Measurements from ENCODE around the gene ACOT7. TPM values are rescaled to one million over a fixed set of nuclear protein-coding genes. Genes with fewer than 3 reads are reported as not detected.

The ACOT7 gene
- total RNA-seq, 2 experiments from 2014 or later, result 5.3 to 5.4 TPM

DNA sequence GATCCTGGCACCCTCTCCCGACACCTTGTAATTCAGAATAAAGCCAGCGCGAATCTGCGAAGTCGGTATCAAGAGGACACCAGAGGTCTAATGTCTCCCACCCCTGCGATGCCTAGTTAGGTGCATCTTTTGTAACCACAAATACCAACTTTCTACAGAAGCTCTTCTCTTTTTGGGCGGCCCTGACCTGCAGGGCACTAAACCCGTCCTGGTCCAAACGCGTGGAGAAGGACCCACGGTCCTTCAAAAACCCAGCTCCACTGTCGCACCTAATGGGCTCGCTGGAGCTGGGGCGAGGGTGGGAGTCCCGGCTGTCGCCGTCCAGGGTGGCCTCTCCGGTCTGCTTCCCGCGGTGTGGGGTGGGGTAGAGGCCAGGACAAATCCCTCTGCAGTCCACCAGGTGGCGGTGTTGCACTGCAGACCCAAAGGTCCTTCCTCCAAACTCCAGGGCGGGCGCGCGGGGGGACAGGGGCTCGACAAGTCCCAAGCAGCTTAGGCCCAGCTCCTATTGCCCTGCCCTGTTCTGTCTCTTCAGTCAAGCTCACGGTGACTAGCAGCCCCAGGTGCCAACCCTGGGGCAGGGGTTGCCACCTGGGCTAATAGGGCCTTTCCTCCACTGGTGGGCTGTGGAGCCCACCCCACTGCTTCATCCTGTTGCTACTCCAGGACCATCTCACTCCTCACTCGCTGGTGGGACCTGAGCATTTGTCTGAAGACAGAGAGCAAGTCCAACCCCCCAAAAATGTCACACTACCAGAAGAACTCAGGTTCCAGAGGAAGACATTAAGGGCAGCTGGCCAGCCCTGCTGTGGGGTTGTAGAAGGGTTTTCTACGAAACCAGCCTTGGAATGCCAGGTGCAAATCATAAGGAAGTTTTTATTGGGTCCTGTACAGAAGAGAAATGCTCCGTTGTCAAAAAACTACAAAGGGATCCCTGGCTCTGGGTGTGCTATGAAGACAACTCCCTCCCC is 146.8 kb downstream of the ACOT7 start:
- Histone ChIP-seq H3K4me1 (ENCODE audit: insufficient read depth, low read length) (peaks cover 32% of the 10 kb centered on the region), H3K27me3 (ENCODE audit: control insufficient read depth in 1 of 2, insufficient read depth in 2 of 2, low read length in 2 of 2) (peaks cover 68 to 78% of the 10 kb centered on the region in 2 experiments), H3K9me3 (ENCODE audit: control insufficient read depth in 1 of 2, insufficient read depth in 1 of 2, low read length in 2 of 2) (peaks cover 0 to 29% of the 10 kb centered on the region in 2 experiments), H3K4me3 (ENCODE audit: low read length) (no peak overlapping the region), H3K27ac (ENCODE audit: low read depth in 1 of 2, low read length in 2 of 2) (no peak overlapping the region), H3K36me3 (ENCODE audit: insufficient read depth, low read length) (no peaks in the 10 kb centered on the region)
- intact Hi-C loops (cut with DNase I, micrococcal nuclease), result loop anchor here (1.0 to 5.0 kb wide), 7 partner anchors 97 to 734 kb away; no protein-coding TSS in a partner anchor
- peak; percentile 79 for ATAC-seq (ENCODE audit: poor library complexity)
- POLR2A ChIA-PET, result interaction anchor here (1.7 kb wide), 1 partner anchor 101 kb away, joined by 5 read pairs; no protein-coding TSS in a partner anchor
- DNase-seq, result peak; percentile 68 to 89 (median 74)
- H3K27me3 Mint-ChIP-seq, result peaks cover 68% of the 10 kb centered on the region
- no peaks in the 10 kb centered on the region for H3K36me3 Mint-ChIP-seq (ENCODE audit: low read depth)
- peak overlapping the region; percentile 81 for H3K4me3 Mint-ChIP-seq
- H3K27ac Mint-ChIP-seq, result peak overlapping the region; percentile 71
- CTCF ChIA-PET, result interaction anchor here (0.5 to 1.7 kb wide), 11 partner anchors 11 to 246 kb away, joined by 3 to 8 read pairs (median 5); partner anchors contain the start of genes ICMT and RPL22
- no peaks in the 10 kb centered on the region for H3K9me3 Mint-ChIP-seq
- H3K4me1 Mint-ChIP-seq (ENCODE audit: low read depth), result peaks cover 15% of the 10 kb centered on the region
- TF ChIP-seq, protein P1, sequence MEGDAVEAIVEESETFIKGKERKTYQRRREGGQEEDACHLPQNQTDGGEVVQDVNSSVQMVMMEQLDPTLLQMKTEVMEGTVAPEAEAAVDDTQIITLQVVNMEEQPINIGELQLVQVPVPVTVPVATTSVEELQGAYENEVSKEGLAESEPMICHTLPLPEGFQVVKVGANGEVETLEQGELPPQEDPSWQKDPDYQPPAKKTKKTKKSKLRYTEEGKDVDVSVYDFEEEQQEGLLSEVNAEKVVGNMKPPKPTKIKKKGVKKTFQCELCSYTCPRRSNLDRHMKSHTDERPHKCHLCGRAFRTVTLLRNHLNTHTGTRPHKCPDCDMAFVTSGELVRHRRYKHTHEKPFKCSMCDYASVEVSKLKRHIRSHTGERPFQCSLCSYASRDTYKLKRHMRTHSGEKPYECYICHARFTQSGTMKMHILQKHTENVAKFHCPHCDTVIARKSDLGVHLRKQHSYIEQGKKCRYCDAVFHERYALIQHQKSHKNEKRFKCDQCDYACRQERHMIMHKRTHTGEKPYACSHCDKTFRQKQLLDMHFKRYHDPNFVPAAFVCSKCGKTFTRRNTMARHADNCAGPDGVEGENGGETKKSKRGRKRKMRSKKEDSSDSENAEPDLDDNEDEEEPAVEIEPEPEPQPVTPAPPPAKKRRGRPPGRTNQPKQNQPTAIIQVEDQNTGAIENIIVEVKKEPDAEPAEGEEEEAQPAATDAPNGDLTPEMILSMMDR (IDR thresholded peaks at IDR 0.05), result peak; percentile 85

DNA sequence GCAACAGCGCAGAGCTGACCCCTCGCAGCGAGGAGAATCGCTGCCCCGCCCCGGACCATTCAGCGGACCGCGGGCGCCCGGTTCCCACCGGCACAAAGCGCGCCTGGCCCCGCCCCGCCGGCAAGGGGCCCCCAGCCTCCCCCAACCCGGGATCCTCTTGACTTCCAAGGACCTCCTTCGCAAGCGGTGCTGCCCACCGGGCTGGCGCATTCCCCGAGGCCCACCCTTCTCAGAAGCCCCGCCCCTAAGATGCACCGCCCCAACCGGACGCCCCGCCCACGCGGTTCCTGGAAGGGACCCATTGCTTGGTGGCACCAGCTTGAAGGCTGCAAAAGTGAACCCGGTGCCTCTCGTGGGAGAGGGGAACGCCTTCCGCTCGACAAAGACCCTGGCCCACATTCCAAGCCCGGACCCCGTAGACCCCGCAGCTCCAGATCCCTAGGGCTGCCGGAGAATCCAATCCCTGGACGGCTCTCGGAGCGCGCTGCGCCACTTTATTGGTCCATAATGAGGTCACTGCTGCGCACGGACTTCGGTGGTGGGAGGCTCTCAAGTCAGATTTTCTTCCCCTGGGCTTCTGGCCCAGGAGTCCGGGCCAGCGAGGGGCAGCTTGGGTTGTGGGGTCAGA is 147.6 kb downstream of the ACOT7 start:
- ATAC-seq (ENCODE audit: poor library complexity) (no peak), DNase-seq (peak in 6 of 14 experiments; percentile 25 to 62 (median 36))
- H3K27ac ChIP-seq (ENCODE audit: low read depth in 1 of 2, low read length in 2 of 2), result no peak overlapping the region
- Mint-ChIP-seq H3K9me3 (no peaks in the 10 kb centered on the region), H3K27me3 (peaks cover 73% of the 10 kb centered on the region), H3K4me1 (ENCODE audit: low read depth) (peaks cover 22% of the 10 kb centered on the region), H3K36me3 (ENCODE audit: low read depth) (no peaks in the 10 kb centered on the region), H3K27ac (no peak overlapping the region), H3K4me3 (peak overlapping the region; percentile 81)
- peaks cover 71 to 84% of the 10 kb centered on the region in 2 experiments for H3K27me3 ChIP-seq (ENCODE audit: control insufficient read depth in 1 of 2, insufficient read depth in 2 of 2, low read length in 2 of 2)
- H3K36me3 ChIP-seq (ENCODE audit: insufficient read depth, low read length), result no peaks in the 10 kb centered on the region
- ChIA-PET CTCF (interaction anchor here (0.5 to 1.7 kb wide), 10 partner anchors 10 to 247 kb away, joined by 3 to 8 read pairs (median 6); partner anchors contain the start of genes ICMT and RPL22), POLR2A (interaction anchor here (1.7 kb wide), 1 partner anchor 102 kb away, joined by 5 read pairs; no protein-coding TSS in a partner anchor)
- peaks cover 35% of the 10 kb centered on the region for H3K4me1 ChIP-seq (ENCODE audit: insufficient read depth, low read length)
- H3K9me3 ChIP-seq (ENCODE audit: control insufficient read depth in 1 of 2, insufficient read depth in 1 of 2, low read length in 2 of 2), result peaks cover 0 to 37% of the 10 kb centered on the region in 2 experiments
- intact Hi-C loops (cut with DNase I, micrococcal nuclease), result loop anchor here (1.0 to 5.0 kb wide), 9 partner anchors 97 to 734 kb away; no protein-coding TSS in a partner anchor
- H3K4me3 ChIP-seq (ENCODE audit: low read length), result no peak overlapping the region
- TF ChIP-seq, protein P1 (IDR thresholded peaks at IDR 0.05), result no peak

Measured in CD4-positive, alpha-beta T cell (primary cell).